ENCODE measurements around the gene MRPL24.

DNA sequence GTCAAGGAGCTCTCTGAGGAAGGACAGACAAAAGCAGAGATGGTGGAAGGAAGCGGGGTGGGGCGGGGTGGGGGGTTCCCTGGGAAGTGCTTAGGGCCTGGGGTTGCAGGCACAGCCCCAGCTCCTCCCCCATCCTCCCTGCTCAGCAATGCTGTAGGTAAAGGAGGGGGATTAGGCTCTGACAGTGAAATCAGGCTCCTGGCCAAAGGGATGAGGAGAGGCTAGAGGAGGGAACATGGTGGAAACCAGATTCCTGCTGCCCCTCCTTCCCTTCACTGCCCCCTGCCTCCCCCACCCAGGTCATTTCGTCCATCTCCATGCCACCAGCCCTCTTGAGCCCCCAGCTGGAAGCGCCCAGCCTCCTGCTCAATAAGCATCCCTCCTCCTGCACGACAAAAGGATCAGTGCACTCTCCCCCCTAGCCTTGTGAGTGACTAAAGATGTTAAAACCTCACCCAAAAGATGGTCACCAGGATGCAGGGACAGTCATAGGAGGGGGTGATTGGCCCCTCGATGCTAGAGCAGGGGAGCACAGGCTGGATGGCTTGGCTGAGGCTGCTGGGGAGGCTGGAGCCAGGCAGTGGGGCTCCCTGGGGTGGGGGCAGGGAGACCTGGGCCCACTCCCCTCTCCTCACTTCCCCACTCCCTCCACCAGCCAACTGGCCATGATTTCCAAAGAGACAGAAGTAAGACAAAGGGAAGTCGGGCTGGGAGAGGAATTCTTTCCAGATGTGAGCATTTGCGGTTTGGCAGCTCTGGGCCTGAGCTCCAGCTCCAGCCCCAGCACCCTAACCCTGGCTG lies 33.3 kb downstream of the MRPL24 start:
- TF ChIP-seq POLR2A (IDR thresholded peaks at IDR 0.05; ENCODE audit: low read depth, low read length) (no peak), POLR2AphosphoS5 (IDR thresholded peaks at IDR 0.05; ENCODE audit: low read depth, low read length) (no peak), TAF1 (IDR thresholded peaks at IDR 0.05; ENCODE audit: low read depth, low read length) (no peak), PAX5 (IDR thresholded peaks at IDR 0.05; ENCODE audit: insufficient read depth, low read length, severe bottlenecking) (no peak)
